HepG2 (cell line): Measurements from ENCODE around the gene ASTN2. TPM values are rescaled to one million over a fixed set of nuclear protein-coding genes. Genes with fewer than 3 reads are reported as not detected.

ENCODE experiments used
- ATAC-seq: fragments of 200-7000 bp; cut with Tn5 transposase; 3 replicates; pipeline ENCODE4 v1.9.1; 2020; ENCODE audit warnings: mild to moderate bottlenecking, moderate library complexity
- BruUV-seq: library from RNA; stranded (reverse); fragments of 400-500 nt; replicated peaks from 2 replicates; lab custom pipeline; 2021; lab: Mats Ljungman, UMichigan
- CTCF ChIA-PET: fragments of 300-600 bp; formaldehyde crosslinking; extraction: SDS; loops from one replicate; lab custom pipeline; 2021; ENCODE audit warnings: low total read pairs, inconsistent platforms, low intra/inter-chr PET ratio; lab: Yijun Ruan, JAX
- POLR2A ChIA-PET: fragments of 350-600 bp; sonication (Branson Sonifier 250); formaldehyde crosslinking; loops from one replicate; lab custom pipeline; 2020; ENCODE audit warnings: antibody characterized with exemption, inconsistent platforms; lab: Yijun Ruan, JAX
- DNase-seq: peaks from one replicate; pipeline ENCODE4 v3.0.0-alpha.2; 2015; ENCODE audit warnings: low spot score
- FAIRE-seq: peaks from 3 replicates; lab custom pipeline; 2011; peaks lifted over from hg19 to GRCh38; lab: Jason Lieb, UNC
- H2AFZ ChIP-seq: one replicate; pipeline ENCODE4 v1.6.1; 2011; ENCODE audit warnings: low read length, inconsistent platforms
- H3K27ac ChIP-seq: fragments of 300-600 bp; 3 replicates; pipeline ENCODE4 v1.8.0; 2011; ENCODE audit warnings: mixed run types, mild to moderate bottlenecking, mixed read lengths, low read length, inconsistent platforms; ENCODE audit not compliant: insufficient read depth; ENCODE audit errors: extremely low read length
- H3K27me3 ChIP-seq, 2 experiments: fragments of 200-600 bp in 1 of 2; 2 replicates in 1 of 2; 3 replicates in 1 of 2; pipeline versions ENCODE4 v1.6.0 to v1.8.0; 2011; ENCODE audit warnings: low read length in 2 of 2, mild to moderate bottlenecking in 2 of 2, moderate library complexity in 2 of 2, inconsistent platforms in 1 of 2; ENCODE audit not compliant: insufficient read depth in 2 of 2, control insufficient read depth in 1 of 2
- H3K36me3 ChIP-seq, 2 experiments: fragments of 200-600 bp in 1 of 2; replicated peaks in 1 of 2; 2 replicates in 1 of 2; 3 replicates in 1 of 2; pipeline versions ENCODE4 v1.5.1 to v1.8.0; 2011; ENCODE audit warnings: low read length in 2 of 2, inconsistent platforms in 1 of 2; ENCODE audit not compliant: insufficient read depth in 2 of 2, control insufficient read depth in 1 of 2
- H3K4me1 ChIP-seq: 2 replicates; pipeline ENCODE4 v1.5.1; 2012; ENCODE audit warnings: low read length, inconsistent platforms; ENCODE audit not compliant: insufficient read depth
- H3K4me2 ChIP-seq: 2 replicates; pipeline ENCODE4 v1.6.0; 2011; ENCODE audit warnings: low read depth, low read length, inconsistent platforms
- H3K4me3 ChIP-seq, 3 experiments: fragments of 200-600 bp in 1 of 3; sonication (generic), shearing (Covaris generic) in 1 of 3; replicated peaks in 1 of 3; 2 replicates each; pipeline ENCODE4 v1.5.1; 2011 to 2016; ENCODE audit warnings: low read length in 3 of 3, inconsistent platforms in 2 of 3, low read depth in 2 of 3, mild to moderate bottlenecking in 2 of 3, control low read depth in 1 of 3, mixed read lengths in 1 of 3; ENCODE audit not compliant: insufficient read depth in 1 of 3
- H3K79me2 ChIP-seq: one replicate; pipeline ENCODE4 v1.6.1; 2011; ENCODE audit warnings: low read length, inconsistent platforms; ENCODE audit not compliant: insufficient read depth
- H3K9ac ChIP-seq: 2 replicates; pipeline ENCODE4 v1.6.0; 2011; ENCODE audit warnings: mild to moderate bottlenecking, low read depth, low read length, inconsistent platforms; ENCODE audit not compliant: insufficient read depth
- H3K9me3 ChIP-seq: 2 replicates; pipeline ENCODE4 v1.5.1; 2012; ENCODE audit warnings: mild to moderate bottlenecking, low read length
- H4K20me1 ChIP-seq: 2 replicates; pipeline ENCODE4 v1.6.0; 2011; ENCODE audit warnings: inconsistent platforms, mild to moderate bottlenecking, low read length, moderate library complexity; ENCODE audit not compliant: insufficient read depth
- CBFB ChIP-seq: sonication (generic); formaldehyde crosslinking; IDR thresholded peaks from 2 replicates; pipeline ENCODE4 v1.4.0; 2020; ENCODE audit warnings: missing genetic modification reagents
- CENPT ChIP-seq: sonication (generic); formaldehyde crosslinking; IDR thresholded peaks from 2 replicates; pipeline ENCODE4 v1.8.0; 2022; ENCODE audit warnings: low read depth, mild to moderate bottlenecking, moderate library complexity, missing genetic modification reagents
- ELF1 ChIP-seq: sonication (generic); formaldehyde crosslinking; IDR thresholded peaks from 2 replicates; pipeline ENCODE4 v1.4.0; 2020; ENCODE audit warnings: missing genetic modification reagents
- ERF ChIP-seq: IDR thresholded peaks from 2 replicates; pipeline ENCODE4 v1.6.1; 2018; ENCODE audit warnings: missing biosample characterization, missing genetic modification reagents
- ETS1 ChIP-seq: sonication (generic); formaldehyde crosslinking; IDR thresholded peaks from 2 replicates; pipeline ENCODE4 v1.4.0; 2020; ENCODE audit warnings: missing genetic modification reagents
- KLF16 ChIP-seq, 2 experiments: sonication (generic) in 1 of 2; formaldehyde crosslinking in 1 of 2; IDR thresholded peaks; 2 replicates each; pipeline versions ENCODE4 v1.6.1 to v1.8.0; 2016 to 2023; ENCODE audit warnings: missing genetic modification reagents in 2 of 2, missing compliant biosample characterization in 1 of 2
- MAZ ChIP-seq, 2 experiments: sonication (generic) in 1 of 2; formaldehyde crosslinking in 1 of 2; IDR thresholded peaks; 2 replicates each; pipeline versions ENCODE4 v1.5.0 to v1.6.1; 2012 to 2020; ENCODE audit warnings: low read depth in 2 of 2, mild to moderate bottlenecking in 2 of 2, borderline replicate concordance in 1 of 2, improper control_type of control experiment in 1 of 2, low read length in 1 of 2, missing genetic modification reagents in 1 of 2, moderate library complexity in 1 of 2
- MTERF4 ChIP-seq: sonication (generic); formaldehyde crosslinking; IDR thresholded peaks from 2 replicates; pipeline ENCODE4 v1.8.0; 2023; ENCODE audit warnings: mild to moderate bottlenecking, missing genetic modification reagents
- NFATC3 ChIP-seq: sonication (generic); formaldehyde crosslinking; IDR thresholded peaks from 2 replicates; pipeline ENCODE4 v1.5.1; 2020; ENCODE audit warnings: mild to moderate bottlenecking, missing genetic modification reagents
- SATB2 ChIP-seq: sonication (generic); formaldehyde crosslinking; IDR thresholded peaks from 2 replicates; pipeline ENCODE4 v1.5.0; 2020; ENCODE audit warnings: missing genetic modification reagents
- SMAD1 ChIP-seq: sonication (generic); formaldehyde crosslinking; IDR thresholded peaks from 2 replicates; pipeline ENCODE4 v1.4.0; 2020; ENCODE audit warnings: missing genetic modification reagents, low read depth, mild to moderate bottlenecking, borderline replicate concordance
- SMARCE1 ChIP-seq: fragments of 450-650 bp; IDR thresholded peaks from 2 replicates; pipeline ENCODE4 v1.6.1; 2017; ENCODE audit warnings: borderline replicate concordance
- SYNCRIP ChIP-seq: fragments of 200-400 bp; formaldehyde crosslinking; IDR thresholded peaks from 2 replicates; pipeline ENCODE4 v1.6.1; 2018; ENCODE audit warnings: mild to moderate bottlenecking, low read depth, low read length; ENCODE audit not compliant: insufficient read depth
- ZFP82 ChIP-seq: sonication (generic); formaldehyde crosslinking; IDR thresholded peaks from 2 replicates; pipeline ENCODE4 v1.5.1; 2020; ENCODE audit warnings: mild to moderate bottlenecking, missing genetic modification reagents, borderline replicate concordance
- ZKSCAN8 ChIP-seq: IDR thresholded peaks from 2 replicates; pipeline ENCODE4 v1.6.1; 2016; ENCODE audit warnings: borderline replicate concordance, missing genetic modification reagents, missing compliant biosample characterization
- ZNF235 ChIP-seq: sonication (generic); formaldehyde crosslinking; IDR thresholded peaks from 2 replicates; pipeline ENCODE4 v1.8.1; 2023; ENCODE audit warnings: mild to moderate bottlenecking, missing genetic modification reagents, borderline replicate concordance
- WGBS: methylation state at CpG from one replicate; pipeline ENCODE4 v1.1.6; 2017; ENCODE audit warnings: low lambda C conversion rate; 5-methylcytosine and 5-hydroxymethylcytosine counted together
- in situ Hi-C: cut with HindIII; loops from 2 replicates; pipeline ENCODE4 v1.10.0; 2017; ENCODE audit warnings: low pct_unique_long_range_greater_than_20kb; ENCODE audit not compliant: extremely low pct_ligation_motif_present
- intact Hi-C: fragments of 100-400 bp; cut with micrococcal nuclease; formaldehyde crosslinking; loops from one replicate; pipeline ENCODE4 v1.10.0; 2022; ENCODE audit not compliant: unreplicated experiment
- polyA plus RNA-seq, 8 experiments: library from polyadenylated mRNA; depleted of rRNA in 3 of 8; stranded (reverse) in 7 of 8; unstranded in 1 of 8; fragments of >200 nt; fragmentation: Illumina TruSeq in 4 of 8; extraction: Trizol in 4 of 8; gene quantifications; 2 replicates each; pipeline versions ENCODE4 v1.2.1 to v1.2.3, GENCODE V29; 2011 to 2016; ENCODE audit warnings: low read depth in 4 of 8, missing spikeins in 1 of 8, mixed read lengths in 1 of 8; ENCODE audit not compliant: insufficient read depth in 1 of 8
- total RNA-seq, 5 experiments: library from RNA; depleted of rRNA; stranded (reverse); fragments of >200 nt; fragmentation: Illumina TruSeq; extraction: Trizol; gene quantifications; 2 replicates each; pipeline ENCODE4 v1.2.3, GENCODE V29; 2016; ENCODE audit warnings: low read depth in 1 of 5

The ASTN2 gene
- total and polyA plus RNA-seq, 2 of the 13 experiments (the other 11 are each of a cell fraction or from before 2014, with no cell fraction given), result 5.2 to 13.5 TPM

- POLR2A ChIA-PET, result no interaction called here
- Histone ChIP-seq H3K4me2 (no peak overlapping the region), H4K20me1 (no peaks in the 10 kb centered on the region), H3K4me3 (no peak overlapping the region), H3K36me3 (no peaks in the 10 kb centered on the region), H3K4me1 (no peaks in the 10 kb centered on the region), H3K79me2 (no peaks in the 10 kb centered on the region), H2AFZ (no peak overlapping the region), H3K27ac (no peak overlapping the region), H3K9ac (no peak overlapping the region)
- 39% methylated on average over 5 of the region's 6 CpGs for WGBS
- FAIRE-seq, result no peak
- DNase-seq, result no peak
- ATAC-seq, result no peak
- CTCF ChIA-PET, result no interaction called here
- in situ Hi-C loops, result no loop called here
- TF ChIP-seq NFATC3 (CRISPR knock-in tag) (no peak), SMARCE1 (no peak)
- TF ChIP-seq, all 625 proteins: peak for 0
- H3K9me3 ChIP-seq, result no peaks in the 10 kb centered on the region
- no TSS peak for BruUV-seq
- no peaks in the 10 kb centered on the region for H3K27me3 ChIP-seq
- intact Hi-C loops, result no loop called here
These were observed 593.1 kb downstream of the ASTN2 start for GRCh38 chr9:116821633-116822229.

DNA sequence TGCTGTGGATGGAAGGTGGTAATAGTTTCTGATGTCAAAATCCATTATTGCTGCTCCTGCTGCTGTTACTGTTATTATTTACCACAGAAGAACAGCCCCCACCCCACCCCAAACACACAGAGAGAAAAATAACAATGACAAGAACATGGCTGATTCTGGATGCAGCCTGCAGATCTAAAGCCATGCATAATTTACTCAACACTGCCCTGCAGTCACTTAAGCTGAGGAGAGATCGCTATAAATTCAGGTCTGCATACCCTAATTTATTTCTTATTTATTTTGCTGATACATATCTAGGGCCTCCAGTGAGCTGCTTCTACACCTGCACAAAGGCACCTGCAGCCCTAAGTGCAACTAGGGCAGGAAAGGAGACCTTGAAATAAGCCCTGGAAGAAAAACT, 595.7 kb downstream of the ASTN2 start:
- TF ChIP-seq ZKSCAN8 (CRISPR knock-in tag) (no peak), SMAD1 (CRISPR knock-in tag) (no peak), CBFB (CRISPR knock-in tag) (no peak), SYNCRIP (no peak), KLF16 (CRISPR knock-in tag; IDR thresholded peaks at IDR 0.05) (no peak), MTERF4 (CRISPR knock-in tag) (no peak), SATB2 (CRISPR knock-in tag) (no peak), MAZ (IDR thresholded peaks at IDR 0.05; ENCODE audit: borderline replicate concordance, low read depth, low read length) (no peak), MAZ (CRISPR knock-in tag; IDR thresholded peaks at IDR 0.05; ENCODE audit: low read depth) (no peak), ELF1 (no peak), CENPT (no peak), ETS1 (no peak), ERF (CRISPR knock-in tag) (no peak), ZNF235 (CRISPR knock-in tag) (no peak), ZFP82 (CRISPR knock-in tag) (no peak)
- POLR2A ChIA-PET, result no interaction called here
- H3K27me3 ChIP-seq, result no peaks in the 10 kb centered on the region
- in situ Hi-C loops, result no loop called here
- H3K79me2 ChIP-seq, result no peaks in the 10 kb centered on the region
- H2AFZ ChIP-seq, result no peak overlapping the region
- DNase-seq (no peak), FAIRE-seq (no peak), ATAC-seq (no peak)
- no TSS peak for BruUV-seq
- CTCF ChIA-PET, result no interaction called here
- WGBS, result 17% methylated on average over 1 of the region's 1 CpG
- no peaks in the 10 kb centered on the region for H4K20me1 ChIP-seq
- intact Hi-C loops, result no loop called here
- H3K4me2 ChIP-seq, result no peak overlapping the region
- no peaks in the 10 kb centered on the region for H3K4me1 ChIP-seq
- no peak overlapping the region for H3K4me3 ChIP-seq
- no peaks in the 10 kb centered on the region for H3K36me3 ChIP-seq
- H3K9ac ChIP-seq, result no peak overlapping the region
- no peaks in the 10 kb centered on the region for H3K9me3 ChIP-seq
- no peak overlapping the region for H3K27ac ChIP-seq
